Psoas muscle (tissue), 8 donors: ENCODE measurements around the gene DGAT2. TPM values are rescaled to one million over a fixed set of nuclear protein-coding genes. Genes with fewer than 3 reads are reported as not detected.
A peak's percentile ranks its signal among the peaks of the same experiment; 100 is the strongest.

Experiments used
- ATAC-seq, 4 donors: fragments of 200-7000 bp; cut with Tn5 transposase; one replicate each; pipeline ENCODE4 v1.9.1; 2020; ENCODE audit warnings: moderate library complexity in 3 of 4, mild to moderate bottlenecking in 2 of 4
- DNase-seq, 2 donors: peaks; one replicate each; pipeline ENCODE4 v3.0.0-alpha.2; 2020
- H3K27ac ChIP-seq: fragments of 200-600 bp; one replicate; pipeline ENCODE4 v1.8.0; 2022
- H3K27me3 ChIP-seq, 3 donors: fragments of 200-600 bp in 1 of 3; one replicate each; pipeline versions ENCODE4 v1.6.1 to v1.8.0; 2013 to 2022; ENCODE audit warnings: low read length in 2 of 3, mild to moderate bottlenecking in 2 of 3, moderate library complexity in 1 of 3; ENCODE audit not compliant: insufficient read depth in 3 of 3
- H3K36me3 ChIP-seq, 2 donors: fragments of 200-600 bp in 1 of 2; one replicate each; pipeline versions ENCODE4 v1.6.1 to v1.8.0; 2013 to 2022; ENCODE audit warnings: low read depth in 1 of 2, mild to moderate bottlenecking in 1 of 2, moderate library complexity in 1 of 2; ENCODE audit not compliant: insufficient read depth in 1 of 2
- H3K4me1 ChIP-seq: fragments of 200-600 bp; one replicate; pipeline ENCODE4 v1.8.0; 2022
- H3K4me3 ChIP-seq: fragments of 200-600 bp; one replicate; pipeline ENCODE4 v1.8.0; 2022; ENCODE audit warnings: mild to moderate bottlenecking
- H3K9me3 ChIP-seq: fragments of 200-600 bp; one replicate; pipeline ENCODE4 v1.8.0; 2022
- WGBS, 3 donors: extraction: QIAGEN DNeasy Blood & Tissue Kit; methylation state at CpG; one replicate each; pipeline versions ENCODE4 v1.1.6 to v1.1.7; 2013; 5-methylcytosine and 5-hydroxymethylcytosine counted together
- intact Hi-C, 2 donors: fragments of 100-400 bp; cut with DNase I; formaldehyde crosslinking; loops; one replicate each; pipeline versions ENCODE4 v1.11.0 to v1.14.2; 2022
- polyA plus RNA-seq, 3 donors: library from polyadenylated mRNA; stranded (reverse); fragments of 200-250 nt; gene quantifications; one replicate each; pipeline ENCODE4 v1.2.3, GENCODE V29; 2013
- total RNA-seq, 4 donors: library from RNA; stranded (reverse); fragmentation: NEBNext Ultra II Directional in 2 of 4; extraction: Animal tissue kit (Norgen Biotek cat#: 25700) in 2 of 4; gene quantifications; one replicate each; pipeline versions ENCODE4 v1.2.1 to v1.2.4, GENCODE V29; 2021 to 2023
- TF ChIP-seq, protein P1 (sequence below): fragments of 200-600 bp; IDR thresholded peaks from one replicate; pipeline ENCODE4 v1.8.0; 2022; ENCODE audit warnings: antibody characterized with exemption
- donor health status: healthy with polysubstance abuse.
- donor health status: DM: no; HTN: no; CAD: no; lungs with moderate emphysema.
- donor health status: Bipolar disorder and iron deficiency.
- donor health status: healthy.
- donor health status: DM: yes; HTN: yes; CAD: no.
- donor health status: DM: no; HTN: no; CAD: no.
- donor health status: DM: no; HTN: no; CAD: no.
- donor health status: DM: yes; HTN: yes; CAD: no.

Gene DGAT2
- total and polyA plus RNA-seq, 7 donors = 1.1 to 14.1 (median 3.2) TPM

DNA sequence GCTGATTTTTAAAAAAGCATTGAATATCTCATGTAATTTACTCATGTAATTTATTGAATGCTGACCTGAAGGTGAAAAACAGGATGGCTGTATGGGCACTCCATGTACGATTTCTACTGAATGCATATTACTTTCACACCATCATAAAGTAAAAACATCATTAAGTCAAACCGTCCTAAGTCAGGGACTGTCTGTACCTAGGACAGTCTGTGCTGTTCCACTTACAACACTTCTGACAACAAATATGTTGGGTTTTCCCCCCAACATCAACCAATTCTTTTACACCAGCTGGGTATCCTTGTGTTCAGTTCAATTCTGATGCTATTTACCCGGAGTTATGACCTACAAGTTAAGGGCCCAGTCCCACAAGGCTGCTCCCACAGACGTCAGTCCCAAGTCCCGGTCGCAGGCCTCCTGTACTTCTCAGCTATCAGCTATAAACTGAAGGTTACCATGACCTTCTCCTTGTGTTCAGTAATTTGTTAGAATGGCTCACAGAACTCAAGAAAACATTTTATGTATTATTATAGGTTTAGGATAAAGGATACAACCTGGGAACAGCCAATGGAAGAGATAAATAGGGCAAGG lies 63.4 kb downstream of the DGAT2 start:
- TF ChIP-seq, protein P1, sequence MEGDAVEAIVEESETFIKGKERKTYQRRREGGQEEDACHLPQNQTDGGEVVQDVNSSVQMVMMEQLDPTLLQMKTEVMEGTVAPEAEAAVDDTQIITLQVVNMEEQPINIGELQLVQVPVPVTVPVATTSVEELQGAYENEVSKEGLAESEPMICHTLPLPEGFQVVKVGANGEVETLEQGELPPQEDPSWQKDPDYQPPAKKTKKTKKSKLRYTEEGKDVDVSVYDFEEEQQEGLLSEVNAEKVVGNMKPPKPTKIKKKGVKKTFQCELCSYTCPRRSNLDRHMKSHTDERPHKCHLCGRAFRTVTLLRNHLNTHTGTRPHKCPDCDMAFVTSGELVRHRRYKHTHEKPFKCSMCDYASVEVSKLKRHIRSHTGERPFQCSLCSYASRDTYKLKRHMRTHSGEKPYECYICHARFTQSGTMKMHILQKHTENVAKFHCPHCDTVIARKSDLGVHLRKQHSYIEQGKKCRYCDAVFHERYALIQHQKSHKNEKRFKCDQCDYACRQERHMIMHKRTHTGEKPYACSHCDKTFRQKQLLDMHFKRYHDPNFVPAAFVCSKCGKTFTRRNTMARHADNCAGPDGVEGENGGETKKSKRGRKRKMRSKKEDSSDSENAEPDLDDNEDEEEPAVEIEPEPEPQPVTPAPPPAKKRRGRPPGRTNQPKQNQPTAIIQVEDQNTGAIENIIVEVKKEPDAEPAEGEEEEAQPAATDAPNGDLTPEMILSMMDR = no peak
- no peaks in the 10 kb centered on the region for H3K27me3 ChIP-seq
- peaks cover 13% of the 10 kb centered on the region for H3K4me1 ChIP-seq
- no peaks in the 10 kb centered on the region for H3K36me3 ChIP-seq
- no peak overlapping the region for H3K4me3 ChIP-seq
- intact Hi-C loops = no loop called here
- DNase-seq (no peak), ATAC-seq (no peak)
- H3K27ac ChIP-seq = no peak overlapping the region
- 67 to 89% (median 72%) methylated on average over 6 of the region's 6 CpGs for WGBS, 3 donors
- no peaks in the 10 kb centered on the region for H3K9me3 ChIP-seq

DNA sequence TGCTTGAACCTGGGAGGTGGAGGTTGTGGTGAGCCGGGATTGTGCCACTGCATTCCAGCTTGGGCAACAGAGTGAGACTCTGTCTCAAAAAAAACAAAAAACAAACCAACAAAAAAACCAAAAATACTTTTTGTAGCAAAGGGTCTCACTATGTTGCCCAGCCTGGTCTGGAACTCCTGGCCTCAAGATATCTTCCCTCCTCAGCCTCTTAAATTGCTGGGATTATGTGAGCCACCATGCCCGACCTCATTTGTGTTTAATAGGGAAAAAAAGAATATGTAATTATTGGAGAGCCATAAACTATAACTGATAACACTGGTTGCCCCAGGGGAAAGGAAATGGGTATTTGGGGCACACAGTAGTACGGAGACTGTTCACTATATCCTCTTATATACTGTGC lies 66.2 kb downstream of the DGAT2 start:
- Histone ChIP-seq H3K27ac (no peak overlapping the region), H3K4me1 (peaks cover 5% of the 10 kb centered on the region), H3K9me3 (no peaks in the 10 kb centered on the region), H3K4me3 (no peak overlapping the region), H3K27me3 (no peaks in the 10 kb centered on the region), H3K36me3 (no peaks in the 10 kb centered on the region)
- TF ChIP-seq, protein P1 = no peak
- ATAC-seq (no peak), DNase-seq (no peak)
- intact Hi-C loops = no loop called here
- 92 to 96% (median 93%) methylated on average over 3 of the region's 3 CpGs for WGBS, 3 donors

DNA sequence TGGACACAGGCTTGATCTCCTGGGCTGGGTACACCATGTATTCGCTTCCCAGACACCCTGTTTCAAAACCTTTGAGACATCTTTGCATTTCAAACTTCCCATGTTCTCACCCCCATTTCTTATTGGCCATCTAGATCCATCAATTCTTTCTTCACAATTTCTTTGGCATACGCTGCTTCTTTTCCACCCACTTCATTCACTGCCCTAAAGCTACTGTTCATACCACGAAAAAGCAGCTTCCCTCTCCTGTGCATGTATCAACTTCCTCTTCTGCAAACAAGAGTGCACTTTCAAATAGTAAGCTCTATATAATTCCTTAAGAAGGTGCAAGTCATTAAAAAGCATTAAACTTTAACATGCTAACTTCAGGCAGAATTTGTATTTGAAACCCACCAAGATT lies 67.8 kb downstream of the DGAT2 start:
- intact Hi-C loops = no loop called here
- Histone ChIP-seq H3K36me3 (no peaks in the 10 kb centered on the region), H3K4me3 (no peak overlapping the region), H3K27ac (no peak overlapping the region), H3K4me1 (peaks cover 18% of the 10 kb centered on the region), H3K27me3 (no peaks in the 10 kb centered on the region), H3K9me3 (no peaks in the 10 kb centered on the region)
- no peak for ATAC-seq
- WGBS, 3 donors = 86 to 87% (median 87%) methylated on average over 3 of the region's 3 CpGs
- no peak for DNase-seq
- TF ChIP-seq, protein P1 = no peak

DNA sequence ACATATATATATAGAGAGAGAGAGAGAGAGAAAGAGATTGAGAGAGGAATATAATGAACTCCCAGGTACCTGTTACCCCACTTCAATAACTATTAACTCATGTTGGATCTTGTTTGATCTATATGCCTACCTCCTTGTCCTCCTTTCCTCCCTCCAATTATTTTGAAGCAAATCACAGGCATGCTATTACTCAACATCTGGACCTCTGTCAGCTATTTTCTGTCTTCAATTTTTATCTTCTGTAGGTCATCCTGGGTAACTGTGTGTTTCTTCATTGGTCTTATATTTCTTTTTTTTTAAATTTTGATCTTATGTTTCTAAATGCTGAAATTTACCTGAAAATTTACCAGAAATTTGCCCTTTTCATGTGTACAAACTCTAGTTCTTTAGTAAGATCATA lies 71.3 kb downstream of the DGAT2 start:
- TF ChIP-seq, protein P1 = no peak
- Histone ChIP-seq H3K27ac (no peak overlapping the region), H3K4me3 (no peak overlapping the region), H3K36me3 (no peaks in the 10 kb centered on the region), H3K9me3 (no peaks in the 10 kb centered on the region), H3K27me3 (no peaks in the 10 kb centered on the region), H3K4me1 (peaks cover 18% of the 10 kb centered on the region)
- intact Hi-C loops = no loop called here
- peak in 1 of 4 donors; percentile 56 for ATAC-seq
- no peak for DNase-seq

DNA sequence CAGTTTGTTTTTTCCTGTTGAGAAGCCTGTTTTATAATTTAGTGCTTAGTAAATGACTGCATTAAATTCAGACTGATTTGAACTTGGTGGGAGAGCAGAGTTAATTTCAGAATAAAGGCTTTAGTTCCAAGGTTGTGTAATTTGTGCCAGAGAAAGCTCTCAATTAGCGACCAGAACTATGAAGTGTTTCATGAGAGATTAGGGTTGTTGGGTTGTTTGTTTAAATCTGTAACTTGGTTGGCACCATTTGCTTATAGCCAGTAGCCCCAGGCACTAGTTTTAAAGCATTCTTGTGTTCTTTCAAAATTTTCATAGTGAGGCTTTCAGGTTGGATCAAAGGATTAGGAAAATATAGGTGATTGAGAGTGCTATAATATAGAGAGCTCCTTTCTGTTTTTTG lies 71.9 kb downstream of the DGAT2 start:
- no peak for DNase-seq
- intact Hi-C loops = no loop called here
- 35 to 52% (median 44%) methylated on average over 1 of the region's 1 CpG for WGBS, 3 donors
- H3K27me3 ChIP-seq = no peaks in the 10 kb centered on the region
- no peak for ATAC-seq
- TF ChIP-seq, protein P1 = no peak
- no peaks in the 10 kb centered on the region for H3K36me3 ChIP-seq
- H3K27ac ChIP-seq = no peak overlapping the region
- peaks cover 18% of the 10 kb centered on the region for H3K4me1 ChIP-seq
- no peak overlapping the region for H3K4me3 ChIP-seq
- H3K9me3 ChIP-seq = no peaks in the 10 kb centered on the region
